ENCODE data around the gene AK5. TPM values are rescaled to one million over a fixed set of nuclear protein-coding genes. Genes with fewer than 3 reads are reported as not detected.

AK5 gene
- total RNA-seq, 1 experiment from 2014 or later: 1.4 TPM

DNA sequence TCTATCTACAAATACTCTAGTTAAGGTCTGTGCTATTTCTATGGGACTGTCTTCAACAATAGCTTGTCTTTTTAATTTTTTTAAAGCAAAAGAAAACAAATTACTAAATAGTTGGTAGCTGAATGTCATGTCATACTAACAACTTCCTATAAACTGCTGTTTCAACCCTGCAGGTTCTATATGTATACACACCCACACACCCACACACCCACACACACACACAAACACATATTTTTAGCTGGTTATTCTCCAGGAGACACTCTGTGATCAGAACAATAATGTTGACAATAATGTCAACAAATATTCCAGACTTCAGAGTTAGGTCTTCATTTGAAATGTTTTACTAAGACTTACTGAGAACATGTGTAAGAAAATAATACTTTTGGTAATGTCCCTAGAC lies 66.7 kb downstream of the AK5 start:
- DNase-seq (ENCODE audit: extremely low read depth, low read depth): no peak

DNA sequence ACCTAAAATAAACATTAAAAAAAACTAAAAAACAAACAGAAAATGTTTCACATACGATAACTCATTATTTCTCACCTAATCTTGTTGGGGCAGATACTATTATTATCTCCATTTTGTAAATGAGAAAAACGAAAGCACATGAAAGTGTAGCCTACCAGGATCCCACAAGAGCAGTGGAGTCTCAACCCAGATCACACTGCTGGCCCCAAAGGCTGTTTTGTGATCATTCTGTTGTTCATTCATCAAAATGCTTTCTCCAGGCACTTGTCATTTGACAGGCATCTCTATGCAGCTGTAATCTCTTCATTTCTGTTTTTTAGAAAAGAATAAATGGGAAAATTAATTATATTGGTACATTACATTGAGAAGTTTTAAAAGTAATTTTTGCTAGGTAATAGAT lies 67.5 kb downstream of the AK5 start:
- DNase-seq (ENCODE audit: extremely low read depth, low read depth): no peak

DNA sequence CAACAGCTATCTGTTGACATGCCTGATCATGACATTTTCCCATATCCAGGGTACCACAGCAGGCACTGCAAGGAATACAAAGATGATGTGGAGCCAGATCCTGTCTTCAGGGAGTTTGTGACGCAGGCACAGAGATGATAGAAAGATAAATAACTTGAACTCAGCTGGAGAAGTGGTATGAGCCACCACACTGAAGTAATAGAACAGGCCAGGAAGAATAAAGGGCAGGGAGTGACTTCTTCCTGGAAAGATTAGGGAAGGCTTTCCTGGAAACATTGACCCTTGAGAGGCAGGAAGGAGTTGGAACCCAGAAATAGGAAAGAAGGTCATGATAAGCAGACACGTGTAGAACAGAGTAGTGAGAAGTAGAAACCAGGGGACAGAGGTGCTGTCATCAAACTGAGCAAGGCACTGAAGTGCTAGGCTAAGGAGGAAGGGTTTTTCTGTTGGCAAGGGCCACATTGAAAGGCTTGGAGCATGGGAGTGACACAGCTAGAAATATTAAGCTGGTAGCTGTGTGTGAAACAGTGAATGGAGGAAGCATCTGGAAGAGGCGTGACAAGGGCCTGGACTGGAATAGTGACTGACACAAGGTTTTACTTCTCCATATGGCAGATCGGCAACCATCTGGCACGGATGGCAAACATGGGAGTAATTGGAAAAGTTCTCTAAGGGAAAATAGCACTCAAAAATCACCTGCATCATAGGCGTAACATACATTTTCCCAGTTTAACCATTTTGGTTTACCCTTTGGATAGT lies 68.4 kb downstream of the AK5 start:
- DNase-seq (ENCODE audit: extremely low read depth, low read depth): no peak

DNA sequence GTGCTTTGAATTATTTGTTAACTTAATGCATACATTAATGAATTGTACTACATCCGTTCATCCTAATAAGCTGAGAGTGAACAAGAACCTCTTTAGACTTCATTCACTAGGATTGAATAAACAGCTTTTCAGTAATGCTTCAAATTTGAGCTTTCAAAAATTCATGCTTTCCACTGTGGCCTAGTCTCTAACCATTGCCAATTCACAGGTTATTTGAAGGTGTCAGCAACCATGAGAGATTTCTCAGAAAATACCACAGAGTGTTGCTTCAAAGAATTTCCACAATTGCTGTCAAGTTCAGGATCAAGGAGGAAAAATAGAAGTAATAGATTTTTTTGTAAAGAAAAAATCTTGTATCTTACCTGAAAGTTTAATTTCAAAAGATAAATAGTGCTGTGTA lies 72.7 kb downstream of the AK5 start:
- DNase-seq (ENCODE audit: extremely low read depth, low read depth): no peak

DNA sequence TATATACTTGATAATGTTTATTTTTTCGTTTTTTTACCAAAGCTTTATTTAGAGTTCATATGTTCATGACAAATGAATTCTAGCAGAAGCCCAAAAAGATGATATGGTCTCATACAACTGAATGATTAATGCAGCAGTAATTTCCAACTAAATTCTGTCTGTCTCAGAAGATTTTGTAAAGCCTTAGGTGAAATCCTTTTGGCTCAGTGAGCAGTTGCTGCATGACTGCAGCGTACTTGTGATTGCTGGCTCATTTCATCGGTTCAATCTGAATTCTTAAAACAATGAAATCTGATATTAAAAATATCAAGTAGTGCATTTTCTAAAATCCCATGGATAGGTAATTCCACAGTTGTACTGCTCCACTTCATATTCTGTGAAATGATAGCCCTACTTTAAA lies 73.2 kb downstream of the AK5 start:
- no peak for DNase-seq (ENCODE audit: extremely low read depth, low read depth)

DNA sequence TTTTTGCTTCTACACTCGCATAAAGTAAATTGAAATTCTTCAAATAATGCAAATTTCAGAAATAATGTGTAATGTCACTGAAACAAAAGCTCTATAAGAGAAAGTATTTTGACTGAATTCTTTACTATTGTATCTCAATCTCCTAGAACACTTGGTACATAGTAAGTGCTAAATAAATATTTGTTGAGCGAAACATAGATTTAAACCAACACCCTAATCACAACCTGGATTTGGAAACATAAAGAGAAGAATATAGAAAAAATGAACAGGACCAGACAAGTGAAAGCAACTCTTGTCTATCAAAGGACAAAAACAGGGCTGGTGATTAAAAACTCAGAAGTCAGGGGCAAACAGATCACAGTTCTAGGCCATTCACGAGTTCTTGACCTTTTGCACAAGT lies 74.3 kb downstream of the AK5 start:
- DNase-seq (ENCODE audit: extremely low read depth, low read depth): no peak

DNA sequence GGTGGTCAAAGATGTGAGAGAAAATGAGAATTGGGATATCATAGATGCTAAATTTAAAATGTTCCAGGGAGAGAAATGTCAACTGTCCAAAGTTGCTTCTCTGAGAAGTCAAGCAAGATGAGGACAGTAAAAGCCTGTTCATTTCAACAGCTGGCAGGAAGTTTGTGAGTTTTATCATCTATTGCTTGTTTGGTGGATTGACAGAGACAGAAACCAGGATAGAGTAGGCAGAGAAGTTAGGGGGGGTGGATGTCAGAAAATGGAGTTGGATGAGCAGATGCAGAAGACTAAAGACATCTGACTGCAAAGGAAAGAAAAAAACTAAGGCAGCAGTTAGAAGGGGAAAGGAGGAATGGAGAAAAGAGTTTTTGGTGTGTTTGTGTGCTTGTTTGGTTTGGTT lies 78.4 kb downstream of the AK5 start:
- no peak for DNase-seq (ENCODE audit: extremely low read depth, low read depth)

DNA sequence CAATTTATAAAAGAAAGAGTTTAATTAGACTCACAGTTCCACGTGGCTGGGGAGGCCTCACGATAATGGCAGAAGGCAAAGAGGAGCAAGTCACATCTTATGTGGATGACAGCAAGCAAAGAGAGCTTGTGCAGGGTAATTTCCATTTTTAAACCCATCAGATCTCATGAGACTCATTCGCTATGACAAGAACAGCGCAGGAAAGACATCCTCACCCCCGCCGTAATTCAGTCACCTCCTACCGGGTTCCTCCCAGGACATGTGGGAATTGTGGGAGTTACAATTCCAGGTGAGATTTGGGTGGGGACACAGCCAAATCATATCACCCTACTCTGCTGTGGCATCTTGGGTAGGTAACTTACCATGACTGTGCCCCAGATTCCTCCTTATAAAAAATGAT lies 79.8 kb downstream of the AK5 start:
- no peak for DNase-seq (ENCODE audit: extremely low read depth, low read depth)

DNA sequence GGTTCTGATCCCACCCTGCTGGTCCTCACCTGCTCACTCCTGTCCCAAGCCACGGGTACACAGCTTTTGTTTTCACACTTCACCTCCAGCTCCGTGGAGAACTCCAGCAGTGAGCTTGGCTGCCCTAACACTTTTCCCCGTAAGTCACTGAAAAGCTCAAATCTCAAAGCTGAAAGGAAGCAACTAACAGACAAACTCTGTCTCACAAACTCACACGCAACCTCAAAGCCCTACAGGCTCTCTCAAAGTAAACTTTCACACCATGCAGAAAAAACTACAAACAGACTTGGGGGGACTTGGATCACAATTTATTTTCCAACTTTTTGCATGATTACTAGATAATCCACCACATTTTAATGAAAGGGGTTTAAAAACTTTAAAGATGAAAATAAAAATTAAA lies 88.3 kb downstream of the AK5 start:
- no peak for DNase-seq (ENCODE audit: extremely low read depth, low read depth)

DNA sequence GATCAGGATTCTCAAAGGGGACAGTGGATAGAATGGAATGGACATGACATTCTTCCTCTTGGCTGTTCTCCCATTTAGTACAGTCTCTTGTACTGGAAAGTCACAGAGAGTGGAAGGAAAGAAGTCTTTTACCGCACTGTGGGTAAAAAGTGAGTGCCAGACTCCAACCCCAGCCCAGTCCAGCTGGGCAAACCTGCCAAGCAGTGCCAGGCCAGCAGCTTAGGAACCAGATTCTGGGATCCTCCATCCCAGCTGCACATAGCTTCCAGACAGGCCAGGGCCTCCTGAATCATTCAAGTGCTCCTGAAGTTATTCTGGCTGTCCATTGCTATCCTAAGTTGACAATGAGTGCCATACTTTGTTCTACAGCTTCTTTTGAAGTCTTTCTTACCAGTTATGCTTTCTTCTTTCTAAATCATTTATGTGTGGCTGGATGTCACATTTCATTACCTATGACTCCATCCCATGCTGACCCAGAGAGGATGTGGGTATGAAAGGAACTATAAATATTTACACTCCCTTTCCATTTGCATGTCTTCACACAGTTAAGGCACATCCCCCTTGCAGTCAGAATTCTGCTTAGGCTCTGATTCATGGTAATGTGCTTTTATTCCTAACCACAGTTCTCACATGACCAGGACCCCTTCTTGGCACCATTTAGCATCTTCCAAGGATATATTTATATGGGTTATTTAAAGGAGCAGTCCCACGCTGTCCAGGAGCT lies 88.9 kb downstream of the AK5 start:
- DNase-seq (ENCODE audit: extremely low read depth, low read depth): no peak

DNA sequence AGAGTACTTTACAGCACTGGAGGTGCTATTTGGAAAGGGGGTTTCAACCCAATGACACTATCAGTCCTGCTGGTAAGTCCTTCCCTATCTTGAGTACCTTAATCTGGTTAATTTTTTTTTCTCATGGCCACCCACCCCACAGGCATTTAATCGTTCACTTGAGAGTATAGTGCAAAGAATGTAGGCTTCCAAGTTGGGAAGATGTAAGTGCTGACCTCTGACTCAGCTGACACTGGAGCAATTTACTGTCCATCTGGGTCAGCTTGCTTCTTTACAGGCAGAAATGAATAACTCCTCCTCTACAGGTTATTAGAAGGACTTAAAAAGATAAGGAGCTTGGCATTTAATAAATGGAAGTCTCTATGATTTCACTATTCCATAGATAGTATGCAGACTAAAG lies 89.6 kb downstream of the AK5 start:
- no peak for DNase-seq (ENCODE audit: extremely low read depth, low read depth)

DNA sequence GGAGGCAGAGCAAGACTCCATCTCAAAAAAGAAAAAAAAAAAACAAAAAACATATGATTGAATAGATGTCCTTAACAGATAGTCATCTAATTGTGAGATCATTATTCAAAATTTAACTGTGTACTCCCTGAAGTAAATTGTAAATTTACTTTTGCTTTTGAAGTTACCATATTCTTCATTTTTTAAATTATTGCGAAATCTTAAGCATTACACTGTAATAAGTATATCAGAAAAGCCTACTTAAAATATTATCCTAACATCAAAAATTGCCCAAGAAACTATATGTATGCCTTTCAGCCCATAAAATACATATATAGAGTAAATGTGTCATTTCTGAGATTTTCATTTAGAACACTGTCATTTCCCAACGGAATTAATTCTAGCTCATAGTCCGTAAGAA lies 91.9 kb downstream of the AK5 start:
- DNase-seq (ENCODE audit: extremely low read depth, low read depth): no peak

DNA sequence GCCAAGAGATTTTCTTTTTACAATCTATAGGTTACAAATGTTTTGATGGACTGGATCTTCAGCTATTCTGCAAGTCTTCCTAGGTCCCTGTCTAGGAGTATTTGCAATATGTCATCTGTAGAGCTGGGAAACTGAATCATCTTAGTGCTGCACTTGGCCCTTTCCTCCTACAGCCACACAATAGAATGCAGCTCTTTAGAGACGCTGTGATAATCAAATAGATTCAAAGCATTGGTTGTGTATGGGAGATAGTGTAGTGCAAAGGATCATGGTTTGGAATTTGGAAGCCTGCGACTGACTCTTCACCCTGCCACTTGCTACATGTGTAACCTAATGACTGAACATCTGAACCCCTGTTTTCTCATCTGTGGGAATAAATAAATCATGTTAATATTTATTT lies 93.7 kb downstream of the AK5 start:
- no peak for DNase-seq (ENCODE audit: extremely low read depth, low read depth)

DNA sequence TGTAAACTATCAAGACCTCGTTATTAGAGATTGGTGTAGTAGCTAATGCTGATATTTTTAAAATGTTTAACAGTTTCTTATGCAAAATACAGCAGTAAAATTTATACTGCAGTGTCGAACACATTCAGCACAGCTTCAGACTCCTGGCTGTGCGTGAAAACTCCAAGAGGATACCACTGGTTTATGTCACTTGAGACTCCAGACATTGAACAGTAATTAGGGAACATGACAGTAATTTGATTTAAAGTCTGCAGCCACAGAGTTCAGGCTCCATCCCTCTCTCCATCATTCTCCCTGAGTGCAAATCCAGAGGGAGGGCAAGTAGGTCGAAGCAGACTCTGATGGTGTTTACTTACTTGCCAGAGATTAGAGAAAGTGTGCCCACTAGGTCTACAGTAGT lies 94.2 kb downstream of the AK5 start:
- no peak for DNase-seq (ENCODE audit: extremely low read depth, low read depth)

DNA sequence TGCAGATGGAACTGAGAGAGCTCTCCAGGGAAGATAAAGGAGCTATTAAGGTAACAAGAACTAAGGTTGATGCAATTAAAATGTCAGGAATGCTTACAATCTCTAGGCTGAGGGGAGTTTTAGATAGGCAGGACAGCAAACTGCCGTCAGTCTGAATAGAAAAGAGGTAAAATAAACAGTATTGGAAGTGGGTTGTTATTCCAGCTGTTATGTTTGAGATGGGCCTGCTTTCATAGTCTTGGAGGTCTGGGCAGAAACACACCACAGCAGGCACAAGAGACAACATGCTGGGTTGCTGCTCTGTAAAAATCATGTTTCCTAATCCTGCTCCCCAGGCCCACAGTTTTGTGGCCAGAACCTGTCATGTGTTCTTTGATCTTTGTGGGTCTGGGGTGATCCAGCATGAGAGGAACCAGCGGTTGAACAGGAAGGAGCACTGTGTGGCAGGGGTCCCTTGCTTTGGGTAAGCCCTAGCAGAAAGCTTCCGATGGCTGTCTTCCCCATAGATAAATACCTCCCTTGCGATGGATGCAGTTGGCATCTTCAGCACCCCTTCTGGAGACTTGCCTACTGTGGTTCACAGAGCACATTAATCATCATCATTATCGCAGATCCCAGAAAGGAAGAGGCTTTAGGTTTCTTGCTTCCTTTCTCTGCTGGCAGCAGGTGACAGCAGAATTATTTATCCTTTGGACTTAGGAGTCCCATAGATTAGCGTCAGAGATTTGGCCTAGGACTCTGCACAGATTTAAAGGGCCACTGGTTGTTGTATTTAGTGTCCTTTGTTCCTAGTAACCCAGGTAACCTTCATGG lies 97.1 kb downstream of the AK5 start:
- DNase-seq (ENCODE audit: extremely low read depth, low read depth): no peak

DNA sequence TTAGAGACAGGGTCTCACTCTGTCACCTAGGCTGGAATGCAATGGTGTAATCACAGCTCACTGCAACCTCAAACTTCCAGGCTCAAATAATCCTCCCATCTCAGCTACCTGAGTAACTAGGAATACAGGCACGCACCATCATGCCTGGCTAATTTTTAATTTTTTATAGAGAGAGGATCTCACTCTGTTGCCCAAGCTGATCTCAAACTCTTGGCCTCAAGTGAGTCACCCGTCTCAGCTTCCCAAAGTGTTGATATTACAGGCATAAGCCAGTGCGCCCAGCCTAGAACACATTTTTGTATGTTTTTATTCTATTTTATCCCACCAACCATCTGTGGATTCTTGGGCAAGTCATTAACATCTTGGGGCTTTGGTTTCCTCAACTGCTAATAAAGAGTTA lies 100.5 kb downstream of the AK5 start:
- no peak for DNase-seq (ENCODE audit: extremely low read depth, low read depth)

DNA sequence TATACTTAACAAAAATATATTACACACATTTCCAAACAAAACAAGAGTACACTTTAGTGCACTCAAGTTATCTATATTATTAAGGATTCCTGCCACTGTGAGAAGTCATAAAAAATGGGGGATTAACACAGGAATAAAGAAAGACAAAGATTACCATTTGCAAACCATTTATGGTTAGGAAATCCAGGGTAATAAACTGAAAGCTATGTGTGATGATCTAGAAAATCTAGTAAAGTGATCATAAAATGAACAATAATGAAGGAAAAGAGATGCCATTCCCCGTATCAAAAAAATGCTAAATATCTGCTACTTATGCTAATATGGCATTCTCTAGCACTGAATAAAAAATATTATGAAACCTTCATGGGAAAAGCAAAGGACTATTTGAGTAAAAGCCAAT lies 101.4 kb downstream of the AK5 start:
- no peak for DNase-seq (ENCODE audit: extremely low read depth, low read depth)

DNA sequence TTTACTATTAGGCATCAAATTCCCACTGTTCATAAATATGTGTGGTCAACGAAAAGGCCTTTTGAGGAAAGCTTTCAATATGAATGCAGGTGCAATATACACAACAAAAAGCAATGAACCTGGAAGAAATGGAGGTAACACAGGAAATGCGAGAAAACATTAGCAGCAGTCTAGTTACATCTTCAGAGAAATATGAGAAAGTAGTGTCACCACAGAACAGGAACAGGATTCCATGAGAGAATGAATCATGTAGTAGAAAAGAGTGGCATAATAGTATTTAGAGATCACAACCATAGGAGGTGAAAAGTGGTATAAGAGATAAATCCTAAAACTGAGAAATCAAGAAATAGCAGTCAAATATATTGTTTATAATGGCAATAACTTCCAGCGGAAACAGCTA lies 103.7 kb downstream of the AK5 start:
- no peak for DNase-seq (ENCODE audit: extremely low read depth, low read depth)

DNA sequence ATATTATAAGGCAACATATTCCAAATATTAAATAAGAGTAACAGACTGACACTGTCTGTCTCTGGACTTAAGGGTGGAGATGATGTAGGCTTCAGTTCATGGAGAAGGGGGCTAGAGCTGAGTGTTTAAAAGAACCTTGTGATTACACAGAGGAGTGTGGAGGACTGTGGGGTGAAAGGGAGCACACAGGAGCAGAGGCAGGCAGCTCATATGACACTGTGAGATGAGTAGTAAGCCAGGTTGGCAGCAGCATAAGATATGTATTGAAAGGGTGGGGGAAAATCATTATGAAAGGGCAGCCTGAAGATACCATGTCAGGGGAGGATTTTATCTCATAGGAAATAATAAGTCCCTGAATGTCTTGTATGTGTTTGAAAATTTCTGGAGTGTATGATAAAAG lies 104.5 kb downstream of the AK5 start:
- no peak for DNase-seq (ENCODE audit: extremely low read depth, low read depth)

DNA sequence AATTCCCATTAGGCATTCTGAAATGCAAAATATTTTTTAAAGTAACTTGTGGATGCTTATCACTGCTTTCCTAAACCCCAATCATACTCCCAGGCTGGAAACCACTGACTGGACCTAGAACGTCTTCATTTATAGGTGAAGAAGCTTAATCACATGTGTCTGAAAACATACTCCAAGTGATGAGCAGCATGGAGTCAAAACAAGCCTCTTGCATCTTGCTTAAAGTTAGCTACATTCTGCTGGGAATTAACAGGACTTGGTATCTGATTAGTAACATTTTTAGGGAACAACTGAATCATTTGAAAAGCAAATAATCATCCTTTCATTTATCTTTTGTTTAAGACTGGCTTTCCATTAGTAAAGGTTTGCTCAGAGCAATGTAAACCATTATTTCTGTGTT lies 105.7 kb downstream of the AK5 start:
- no peak for DNase-seq (ENCODE audit: extremely low read depth, low read depth)

DNA sequence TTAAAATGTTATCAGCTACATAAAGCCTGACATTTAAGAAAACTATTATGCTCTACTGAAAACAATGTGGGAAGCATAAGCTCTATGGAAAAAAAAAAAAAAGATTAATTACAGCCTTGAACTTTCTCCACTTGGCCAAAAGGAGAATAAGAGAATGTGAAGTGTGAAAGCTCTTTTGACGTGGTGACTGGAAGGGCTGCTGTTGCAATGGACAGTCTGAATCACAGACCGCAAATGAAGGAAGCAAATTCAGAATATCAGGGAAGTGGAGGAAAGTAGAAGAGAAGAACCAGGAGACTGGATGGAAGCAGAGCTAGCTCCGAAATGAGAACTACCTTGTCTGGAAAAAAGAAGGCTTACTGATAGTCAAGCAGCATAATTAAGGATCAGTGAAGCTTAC lies 106.8 kb downstream of the AK5 start:
- DNase-seq (ENCODE audit: extremely low read depth, low read depth): no peak

DNA sequence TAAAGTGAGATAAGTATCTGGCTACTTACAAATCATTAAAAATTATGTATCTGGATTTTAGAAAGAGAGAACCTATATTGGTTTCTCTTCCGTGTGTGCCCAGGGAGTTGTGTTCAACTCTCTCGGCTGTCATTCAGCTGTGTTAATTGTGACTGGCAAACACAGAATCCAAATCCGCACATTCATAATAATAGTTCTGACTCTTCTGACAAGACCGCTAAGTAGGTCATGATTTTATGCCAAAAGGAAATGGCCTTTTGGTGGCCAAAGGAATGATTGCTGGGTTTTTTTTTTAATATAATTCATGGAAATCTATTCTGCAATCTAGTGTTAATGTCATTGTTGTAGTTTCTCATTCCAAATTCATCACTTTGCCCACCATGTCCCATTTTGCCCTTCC lies 110.7 kb downstream of the AK5 start:
- no peak for DNase-seq (ENCODE audit: extremely low read depth, low read depth)

Measured in NCI-H460 (cell line).